Liver (tissue), 3 donors: Measurements from ENCODE around the gene FGFR3.

Experiments used
- CTCF ChIP-seq: fragments of 150-350 bp; IDR thresholded peaks from 2 replicates; pipeline ENCODE4 v1.5.1; 2017; ENCODE audit warnings: improper control_type of control experiment, low read depth, low read length; ENCODE audit not compliant: missing input control
- RAD21 ChIP-seq, 2 donors: IDR thresholded peaks; 2 replicates each; pipeline ENCODE4 v1.6.1; 2016; ENCODE audit warnings: antibody characterized with exemption in 2 of 2, mild to moderate bottlenecking in 2 of 2
- SP1 ChIP-seq: IDR thresholded peaks from 2 replicates; pipeline ENCODE4 v1.6.1; 2018; ENCODE audit warnings: antibody characterized with exemption, mild to moderate bottlenecking
- TAF1 ChIP-seq: conservative IDR thresholded peaks from 2 replicates; pipeline ENCODE4 v1.6.1; 2016; ENCODE audit warnings: antibody characterized with exemption, mild to moderate bottlenecking
- YY1 ChIP-seq: IDR thresholded peaks from 2 replicates; pipeline ENCODE4 v1.6.1; 2016; ENCODE audit warnings: antibody characterized with exemption, mild to moderate bottlenecking
- ZBTB33 ChIP-seq: IDR thresholded peaks from 2 replicates; pipeline ENCODE4 v1.6.1; 2016; ENCODE audit warnings: antibody characterized with exemption
- TF ChIP-seq, protein P1 (sequence below): IDR thresholded peaks from 2 replicates; pipeline ENCODE4 v1.6.1; 2016; ENCODE audit warnings: antibody characterized with exemption
- TF ChIP-seq, protein P2 (sequence below): IDR thresholded peaks from 2 replicates; pipeline ENCODE4 v1.6.1; 2016; ENCODE audit warnings: antibody characterized with exemption
- donor health status: healthy.
- donor health status: healthy.

DNA sequence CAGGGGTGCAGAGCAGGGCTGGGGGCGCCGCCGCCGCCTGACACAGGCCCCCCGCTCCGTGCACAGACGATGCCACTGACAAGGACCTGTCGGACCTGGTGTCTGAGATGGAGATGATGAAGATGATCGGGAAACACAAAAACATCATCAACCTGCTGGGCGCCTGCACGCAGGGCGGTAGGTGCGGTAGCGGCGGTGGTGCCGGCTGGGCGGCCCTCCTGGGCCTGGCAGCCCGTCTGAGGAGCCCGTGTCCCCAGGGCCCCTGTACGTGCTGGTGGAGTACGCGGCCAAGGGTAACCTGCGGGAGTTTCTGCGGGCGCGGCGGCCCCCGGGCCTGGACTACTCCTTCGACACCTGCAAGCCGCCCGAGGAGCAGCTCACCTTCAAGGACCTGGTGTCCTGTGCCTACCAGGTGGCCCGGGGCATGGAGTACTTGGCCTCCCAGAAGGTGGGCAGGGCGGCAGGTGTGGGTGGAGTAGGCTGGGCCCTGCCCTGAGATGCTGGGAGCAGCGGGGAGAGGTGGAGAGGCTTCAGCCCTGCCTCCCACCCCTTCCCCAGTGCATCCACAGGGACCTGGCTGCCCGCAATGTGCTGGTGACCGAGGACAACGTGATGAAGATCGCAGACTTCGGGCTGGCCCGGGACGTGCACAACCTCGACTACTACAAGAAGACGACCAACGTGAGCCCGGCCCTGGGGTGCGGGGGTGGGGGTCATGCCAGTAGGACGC lies 12.6 kb downstream of the FGFR3 start:
- TF ChIP-seq RAD21 (IDR thresholded peaks at IDR 0.05) (no peak), CTCF (no peak), ZBTB33 (no peak), TAF1 (no peak), SP1 (no peak), YY1 (no peak)
- TF ChIP-seq, protein P1, sequence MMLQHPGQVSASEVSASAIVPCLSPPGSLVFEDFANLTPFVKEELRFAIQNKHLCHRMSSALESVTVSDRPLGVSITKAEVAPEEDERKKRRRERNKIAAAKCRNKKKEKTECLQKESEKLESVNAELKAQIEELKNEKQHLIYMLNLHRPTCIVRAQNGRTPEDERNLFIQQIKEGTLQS: no peak
- TF ChIP-seq, protein P2, sequence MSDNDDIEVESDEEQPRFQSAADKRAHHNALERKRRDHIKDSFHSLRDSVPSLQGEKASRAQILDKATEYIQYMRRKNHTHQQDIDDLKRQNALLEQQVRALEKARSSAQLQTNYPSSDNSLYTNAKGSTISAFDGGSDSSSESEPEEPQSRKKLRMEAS: no peak
